G401 (cell line): Measurements from ENCODE around the gene CDH13. TPM values are rescaled to one million over a fixed set of nuclear protein-coding genes. Genes with fewer than 3 reads are reported as not detected.

ENCODE experiments used
- DNase-seq: peaks from one replicate; pipeline ENCODE4 v3.0.0-alpha.2; 2015; ENCODE audit warnings: low spot score
- in situ Hi-C: cut with HindIII; loops from 2 replicates; pipeline ENCODE4 v1.10.0; 2016; ENCODE audit warnings: low sequenced_read_pairs, mixed read lengths
- total RNA-seq: library from RNA; depleted of rRNA; stranded (reverse); fragments of >200 nt; shearing (Covaris generic); gene quantifications from 2 replicates; pipeline ENCODE4 v1.2.3, GENCODE V29; 2014

Gene CDH13
- total RNA-seq, 1 experiment from 2014 or later = 10.8 TPM

- in situ Hi-C loops = no loop called here
- no peak for DNase-seq
Observed at GRCh38 chr16:82720414-82720813, 93.6 kb downstream of the CDH13 start.

- in situ Hi-C loops = no loop called here
Observed at GRCh38 chr16:82726306-82726705, 99.5 kb downstream of the CDH13 start.

GRCh38 chr16:82728901-82729300, 102.1 kb downstream of the CDH13 start:
- no peak for DNase-seq
- in situ Hi-C loops = no loop called here

More at GRCh38 chr16:82726306-82726705, 99.5 kb downstream of the CDH13 start:
- no peak for DNase-seq

GRCh38 chr16:82730901-82731300, 104.1 kb downstream of the CDH13 start:
- in situ Hi-C loops = no loop called here
- no peak for DNase-seq

GRCh38 chr16:82732461-82732860, 105.7 kb downstream of the CDH13 start:
- DNase-seq = no peak
- in situ Hi-C loops = no loop called here

- in situ Hi-C loops = no loop called here
Observed at GRCh38 chr16:82735186-82735585, 108.4 kb downstream of the CDH13 start.

GRCh38 chr16:82735673-82736091, 108.9 kb downstream of the CDH13 start:
- in situ Hi-C loops = no loop called here
- DNase-seq = no peak

More at GRCh38 chr16:82735186-82735585, 108.4 kb downstream of the CDH13 start:
- DNase-seq = no peak

- no peak for DNase-seq
- in situ Hi-C loops = no loop called here
Observed at GRCh38 chr16:82736224-82736623, 109.5 kb downstream of the CDH13 start.

- no peak for DNase-seq
- in situ Hi-C loops = no loop called here
Observed at GRCh38 chr16:82738699-82739098, 111.9 kb downstream of the CDH13 start.

GRCh38 chr16:82741073-82741615, 114.4 kb downstream of the CDH13 start:
- DNase-seq = no peak
- in situ Hi-C loops = no loop called here

- in situ Hi-C loops = no loop called here
- no peak for DNase-seq
Observed at GRCh38 chr16:82744958-82745357, 118.2 kb downstream of the CDH13 start.

GRCh38 chr16:82748026-82748425, 121.3 kb downstream of the CDH13 start:
- in situ Hi-C loops = no loop called here

GRCh38 chr16:82750068-82750467, 123.3 kb downstream of the CDH13 start:
- no peak for DNase-seq
- in situ Hi-C loops = no loop called here

More at GRCh38 chr16:82748026-82748425, 121.3 kb downstream of the CDH13 start:
- no peak for DNase-seq

- no peak for DNase-seq
- in situ Hi-C loops = no loop called here
Observed at GRCh38 chr16:82751020-82751419, 124.3 kb downstream of the CDH13 start.

GRCh38 chr16:82752172-82752571, 125.4 kb downstream of the CDH13 start:
- DNase-seq = no peak
- in situ Hi-C loops = no loop called here

GRCh38 chr16:82753821-82754220, 127.1 kb downstream of the CDH13 start:
- DNase-seq = no peak
- in situ Hi-C loops = no loop called here

- in situ Hi-C loops = no loop called here
- no peak for DNase-seq
Observed at GRCh38 chr16:82754716-82755513, 128.1 kb downstream of the CDH13 start.

GRCh38 chr16:82755570-82756282, 129.0 kb downstream of the CDH13 start:
- in situ Hi-C loops = no loop called here
- no peak for DNase-seq

- in situ Hi-C loops = no loop called here
Observed at GRCh38 chr16:82756283-82756599, 129.5 kb downstream of the CDH13 start.

GRCh38 chr16:82758406-82758805, 131.6 kb downstream of the CDH13 start:
- no peak for DNase-seq
- in situ Hi-C loops = no loop called here

More at GRCh38 chr16:82756283-82756599, 129.5 kb downstream of the CDH13 start:
- no peak for DNase-seq
